Esophagus squamous epithelium (tissue), 4 donors: ENCODE data around the gene CYB5B.

Experiments
- CTCF ChIP-seq, 6 experiments: fragments of 450-650 bp in 4 of 6; fragments of 200-600 bp in 2 of 6; sonication (generic) in 2 of 6; IDR thresholded peaks; one replicate each; pipeline ENCODE4 v1.5.1; 2016 to 2019; ENCODE audit warnings: antibody characterized with exemption in 6 of 6, mild to moderate bottlenecking in 4 of 6, moderate library complexity in 4 of 6
- POLR2A ChIP-seq, 4 donors: fragments of 450-650 bp; IDR thresholded peaks; one replicate each; pipeline ENCODE4 v1.6.1; 2017; ENCODE audit warnings: antibody characterized with exemption in 4 of 4, mild to moderate bottlenecking in 4 of 4, moderate library complexity in 3 of 4

- TF ChIP-seq POLR2A (IDR thresholded peaks at IDR 0.05), result no peak
- no peak for TF ChIP-seq CTCF (IDR thresholded peaks at IDR 0.05)
Measured at GRCh38 chr16:69411064-69411985, 13.1 kb upstream of the CYB5B start.
